ENCODE data around the gene CIRBP.
"Not testable (repeated sequence)": the region's sequence is repeated elsewhere in the genome, so short reads cannot be mapped to it uniquely, and the experiment has no call there.

The CIRBP gene

GRCh38 chr19:1308718-1309117, 39.6 kb downstream of the CIRBP start:
- DNase-seq (ENCODE audit: low read depth, low spot score) = no peak

- no peak for DNase-seq (ENCODE audit: low read depth, low spot score)
These were observed 41.1 kb downstream of the CIRBP start for GRCh38 chr19:1309977-1310852.

DNA sequence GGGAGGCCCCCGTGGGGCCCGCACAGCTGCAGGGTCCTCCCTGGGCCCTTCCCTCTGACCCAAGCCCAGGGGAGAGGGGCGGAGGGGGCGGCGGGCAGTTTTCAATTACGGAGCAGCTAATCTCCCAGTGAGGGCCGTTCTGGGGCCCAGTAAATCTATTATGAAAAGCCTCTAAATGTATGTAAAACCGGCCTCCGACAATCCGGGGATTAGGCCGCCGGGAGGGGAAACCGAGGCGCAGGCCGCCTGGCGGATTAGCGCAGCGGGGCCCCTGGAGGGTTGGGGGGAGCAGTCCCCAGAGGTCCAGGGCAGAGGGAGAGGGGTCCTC, 41.7 kb downstream of the CIRBP start:
- DNase-seq (ENCODE audit: low read depth, low spot score) = no peak

DNA sequence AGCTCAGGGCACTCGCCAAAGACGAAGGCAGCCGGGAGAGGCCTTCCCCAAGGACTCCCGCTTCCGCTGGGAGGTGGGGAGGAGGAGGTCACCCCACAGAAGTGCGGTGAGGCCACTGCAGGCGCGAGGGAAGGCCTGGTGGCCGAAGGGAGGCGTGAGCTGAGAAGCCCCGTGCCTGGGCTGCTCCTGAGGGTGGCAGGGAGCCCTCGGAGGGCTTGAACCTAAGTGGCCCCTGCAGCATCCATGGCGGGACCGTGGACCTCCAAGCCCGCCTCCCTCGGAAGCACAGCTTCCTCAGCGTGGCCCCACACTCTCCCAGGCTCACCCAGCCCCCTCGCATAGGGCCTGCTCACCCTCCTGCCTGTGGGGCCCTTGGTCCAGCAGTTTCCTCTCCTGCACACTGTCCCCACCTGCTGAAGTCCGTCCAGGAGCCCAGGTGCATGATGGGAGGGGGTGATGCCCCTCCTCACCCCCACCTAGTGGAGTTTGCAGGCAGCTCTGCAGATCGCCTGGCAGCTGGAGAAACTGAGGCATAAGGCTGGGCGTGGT, 42.5 kb downstream of the CIRBP start:
- no peak for DNase-seq (ENCODE audit: low read depth, low spot score)

- DNase-seq (ENCODE audit: low read depth, low spot score) = peak; percentile 13
These were observed 43.9 kb downstream of the CIRBP start for GRCh38 chr19:1312767-1313694.

- DNase-seq (ENCODE audit: low read depth, low spot score) = no peak
These were observed 44.8 kb downstream of the CIRBP start for GRCh38 chr19:1313695-1314613.

- DNase-seq (ENCODE audit: low read depth, low spot score) = no peak
These were observed 46.5 kb downstream of the CIRBP start for GRCh38 chr19:1315470-1316166.

DNA sequence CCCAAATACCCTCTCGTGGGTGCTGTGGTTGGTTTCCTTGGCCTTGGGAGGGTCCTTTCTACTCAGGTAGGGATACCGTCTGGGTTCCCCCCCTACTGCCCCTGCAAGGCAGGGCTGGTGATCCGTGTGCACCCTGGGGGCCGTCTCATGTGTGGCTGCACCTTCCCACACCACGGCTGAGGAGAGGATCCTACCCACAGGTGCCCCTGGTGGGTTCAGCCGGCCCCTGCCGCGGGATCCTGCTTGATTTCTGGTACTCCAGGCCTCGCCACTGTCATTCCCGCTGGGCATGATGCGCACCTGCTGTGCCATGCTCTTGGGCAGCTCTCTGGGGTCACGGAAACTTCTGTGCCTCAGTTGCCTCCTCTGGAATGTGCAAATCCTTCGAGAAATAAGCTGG, 47.3 kb downstream of the CIRBP start:
- no peak for DNase-seq (ENCODE audit: low read depth, low spot score)

DNA sequence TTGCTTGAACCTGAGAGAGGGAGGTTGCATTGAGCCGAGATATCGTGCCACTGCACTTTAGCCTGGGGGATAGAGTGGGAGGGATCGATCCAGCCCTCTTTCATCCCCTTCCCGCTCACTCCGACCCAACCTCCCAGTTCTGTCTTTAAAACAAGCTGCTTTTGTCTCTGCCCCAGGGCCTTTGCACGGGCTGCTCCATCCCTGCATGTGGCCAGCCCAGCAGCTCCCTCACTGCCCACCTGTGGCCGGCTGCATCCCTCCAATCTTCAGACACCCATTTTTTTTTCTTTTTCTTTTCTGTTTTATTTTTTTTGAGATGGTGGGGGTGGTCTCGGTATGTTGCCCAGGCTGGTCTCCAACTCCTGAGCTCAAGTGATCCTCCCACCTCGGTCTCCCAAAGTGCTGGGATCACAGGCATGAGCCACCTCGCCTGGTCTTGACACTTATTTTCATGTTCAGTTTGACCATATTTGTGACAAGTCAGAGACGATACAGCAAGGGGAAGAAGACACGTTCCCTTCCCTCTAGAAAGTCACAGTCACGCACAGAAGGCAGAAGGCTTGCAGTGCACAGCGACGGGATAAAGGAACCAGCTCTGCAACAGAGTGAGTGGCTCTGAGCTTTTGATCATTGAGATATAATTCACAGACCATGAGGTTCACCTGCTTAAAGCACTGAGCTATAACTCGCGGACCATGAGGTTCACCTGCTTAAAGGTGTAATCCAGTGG, 48.3 kb downstream of the CIRBP start:
- DNase-seq (ENCODE audit: low read depth, low spot score) = no peak

GRCh38 chr19:1318678-1319471, 49.7 kb downstream of the CIRBP start:
- DNase-seq (ENCODE audit: low read depth, low spot score) = no peak

GRCh38 chr19:1320282-1320650, 51.1 kb downstream of the CIRBP start:
- not testable (repeated sequence) for DNase-seq (ENCODE audit: low read depth, low spot score)

GRCh38 chr19:1321539-1321938, 52.4 kb downstream of the CIRBP start:
- no peak for DNase-seq (ENCODE audit: low read depth, low spot score)

GRCh38 chr19:1322198-1322981, 53.3 kb downstream of the CIRBP start:
- no peak for DNase-seq (ENCODE audit: low read depth, low spot score)

DNA sequence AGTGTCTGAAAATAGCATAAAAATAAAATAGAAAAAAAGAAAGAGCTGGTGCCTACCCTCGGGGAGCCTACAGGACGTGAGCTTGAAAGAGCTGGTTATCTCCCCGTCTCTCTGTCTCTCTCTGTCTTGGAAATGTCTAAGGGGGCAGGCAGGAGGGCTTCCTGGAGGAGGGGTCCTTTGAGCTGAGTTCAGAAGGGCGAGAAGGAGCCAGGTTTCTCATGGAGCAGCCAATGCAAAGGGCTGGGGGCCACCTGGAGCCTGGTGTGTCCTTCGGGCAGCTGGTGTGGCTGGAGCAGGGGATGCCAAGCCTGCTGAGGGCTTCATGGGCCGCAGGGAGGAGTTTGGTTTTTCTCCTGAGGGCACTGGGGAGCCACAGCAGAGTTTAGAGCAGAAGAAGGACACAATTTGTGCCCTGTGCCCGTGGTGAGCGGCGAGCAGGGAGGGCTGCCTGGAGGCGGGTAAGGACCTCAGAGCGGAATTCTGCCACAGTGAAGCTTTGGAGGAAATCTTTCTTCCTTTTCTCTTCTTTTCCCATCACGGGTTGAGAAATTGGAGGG, 55.2 kb downstream of the CIRBP start:
- no peak for DNase-seq (ENCODE audit: low read depth, low spot score)
